SIG-M5 treated with dmso at 0.1 percent for 504 hours (cell line): ENCODE measurements around the gene HOXC5.
A peak's percentile ranks its signal among the peaks of the same experiment; 100 is the strongest.

Experiments used
- DNase-seq: peaks from one replicate; lab custom pipeline; 2025; ENCODE audit not compliant: unreplicated experiment; lab: John Stamatoyannopoulos, UW

HOXC5 gene

GRCh38 chr12:54019091-54019811, 13.6 kb upstream of the HOXC5 start:
- DNase-seq, result no peak

- no peak for DNase-seq
Measured at GRCh38 chr12:54019924-54020590, 12.8 kb upstream of the HOXC5 start.

GRCh38 chr12:54020591-54021405, 12.1 kb upstream of the HOXC5 start:
- no peak for DNase-seq

GRCh38 chr12:54021432-54022013, 11.3 kb upstream of the HOXC5 start:
- DNase-seq, result no peak

- DNase-seq, result no peak
Measured at GRCh38 chr12:54022960-54023884, 9.6 kb upstream of the HOXC5 start.

- DNase-seq, result no peak
Measured at GRCh38 chr12:54024127-54024526, 8.7 kb upstream of the HOXC5 start.

GRCh38 chr12:54024581-54025305, 8.1 kb upstream of the HOXC5 start:
- no peak for DNase-seq

GRCh38 chr12:54025499-54026405, 7.1 kb upstream of the HOXC5 start:
- DNase-seq, result no peak

- peak; percentile 66 for DNase-seq
Measured at GRCh38 chr12:54026640-54027441, 6.0 kb upstream of the HOXC5 start.

- no peak for DNase-seq
Measured at GRCh38 chr12:54027442-54027786, 5.4 kb upstream of the HOXC5 start.

GRCh38 chr12:54028314-54029201, 4.3 kb upstream of the HOXC5 start, which contains the start of gene HOXC6:
HOXC6 (plus strand) TSS chr12:54028440; CDS start chr12:54028522, 82 bp downstream.
- no peak for DNase-seq

- DNase-seq, result no peak
Measured at GRCh38 chr12:54029529-54030441, 3.1 kb upstream of the HOXC5 start.

GRCh38 chr12:54030442-54030801, 2.4 kb upstream of the HOXC5 start:
- DNase-seq, result no peak

- DNase-seq, result no peak
Measured at GRCh38 chr12:54030889-54031471, 1.9 kb upstream of the HOXC5 start.

GRCh38 chr12:54031480-54031879, 1.4 kb upstream of the HOXC5 start:
- no peak for DNase-seq
